GM12878 (cell line): Measurements from ENCODE around the gene CAPN2. TPM values are rescaled to one million over a fixed set of nuclear protein-coding genes. Genes with fewer than 3 reads are reported as not detected.

Experiments used
- ATAC-seq: fragments of 200-7000 bp; cut with Tn5 transposase; 3 replicates; pipeline ENCODE4 v1.9.1; 2020; ENCODE audit warnings: mild to moderate bottlenecking, moderate library complexity
- BruUV-seq: library from RNA; stranded (reverse); fragments of 400-500 nt; replicated peaks from 2 replicates; lab custom pipeline; 2021; lab: Mats Ljungman, UMichigan
- CTCF ChIA-PET: fragments of 300-600 bp; sonication (Branson Sonifier 250); formaldehyde crosslinking; extraction: SDS; loops from one replicate; lab custom pipeline; 2021; ENCODE audit warnings: inconsistent platforms; lab: Yijun Ruan, JAX
- POLR2A ChIA-PET: fragments of 350-600 bp; formaldehyde crosslinking; extraction: SDS; loops from one replicate; lab custom pipeline; 2021; ENCODE audit warnings: inconsistent platforms; lab: Charles Lee
- RAD21 ChIA-PET: fragments of 300-600 bp; sonication (Branson Sonifier 250); formaldehyde crosslinking; loops from one replicate; lab custom pipeline; 2023; ENCODE audit warnings: antibody characterized with exemption; ENCODE audit not compliant: unreplicated experiment; lab: Charles Lee
- SMC1A ChIA-PET: fragments of 300-600 bp; sonication (Branson Sonifier 250); formaldehyde crosslinking; loops from one replicate; lab custom pipeline; 2023; ENCODE audit not compliant: unreplicated experiment, uncharacterized antibody; lab: Charles Lee
- DNase-seq: peaks from one replicate; pipeline ENCODE4 v3.0.0-alpha.2; 2011; ENCODE audit warnings: low read depth, low spot score
- FAIRE-seq: peaks from 3 replicates; lab custom pipeline; 2011; peaks lifted over from hg19 to GRCh38; lab: Jason Lieb, UNC
- H2AFZ ChIP-seq: 2 replicates; pipeline ENCODE4 v1.6.0; 2011; ENCODE audit warnings: low read depth, low read length, control low read depth; ENCODE audit not compliant: control insufficient read depth
- H3K27ac ChIP-seq: 2 replicates; pipeline ENCODE4 v1.5.1; 2011; ENCODE audit warnings: control low read depth; ENCODE audit not compliant: control insufficient read depth, insufficient read depth
- H3K27me3 ChIP-seq, 2 experiments: replicated peaks in 1 of 2; 2 replicates each; pipeline versions ENCODE4 v1.6.0 to v1.6.1; 2011; ENCODE audit warnings: low read length in 1 of 2; ENCODE audit not compliant: control insufficient read depth in 2 of 2, insufficient read depth in 2 of 2
- H3K36me3 ChIP-seq, 2 experiments: 2 replicates each; pipeline ENCODE4 v1.5.1; 2011; ENCODE audit warnings: low read length in 1 of 2; ENCODE audit not compliant: control insufficient read depth in 2 of 2, insufficient read depth in 2 of 2
- H3K4me1 ChIP-seq: 2 replicates; pipeline ENCODE4 v1.6.1; 2011; ENCODE audit warnings: mild to moderate bottlenecking, low read length, moderate library complexity, mixed read lengths; ENCODE audit not compliant: control insufficient read depth, insufficient read depth
- H3K4me2 ChIP-seq: 2 replicates; pipeline ENCODE4 v1.6.0; 2011; ENCODE audit warnings: control low read depth; ENCODE audit not compliant: control insufficient read depth, insufficient read depth
- H3K4me3 ChIP-seq: fragments of 200-600 bp; sonication (generic); 2 replicates; pipeline ENCODE4 v1.5.1; 2016
- H3K79me2 ChIP-seq: 2 replicates; pipeline ENCODE4 v1.6.0; 2011; ENCODE audit warnings: low read length; ENCODE audit not compliant: control insufficient read depth, insufficient read depth
- H3K9ac ChIP-seq: 2 replicates; pipeline ENCODE4 v1.8.0; 2011; ENCODE audit warnings: low read length, control low read depth, mixed read lengths; ENCODE audit not compliant: control insufficient read depth, insufficient read depth
- H3K9me3 ChIP-seq: replicated peaks from 3 replicates; pipeline ENCODE4 v1.5.1; 2011; ENCODE audit warnings: mild to moderate bottlenecking, low read length; ENCODE audit not compliant: control insufficient read depth, insufficient read depth
- H4K20me1 ChIP-seq: 2 replicates; pipeline ENCODE4 v1.6.0; 2011; ENCODE audit not compliant: control insufficient read depth, insufficient read depth
- BCLAF1 ChIP-seq: fragments of 450-650 bp; IDR thresholded peaks from 2 replicates; pipeline ENCODE4 v1.6.1; 2017; ENCODE audit warnings: antibody characterized with exemption, mild to moderate bottlenecking, moderate library complexity
- BMI1 ChIP-seq: fragments of 450-650 bp; IDR thresholded peaks from 2 replicates; pipeline ENCODE4 v1.6.1; 2016; ENCODE audit warnings: mild to moderate bottlenecking, moderate library complexity, borderline replicate concordance
- HDGF ChIP-seq: fragments of 450-650 bp; IDR thresholded peaks from 2 replicates; pipeline ENCODE4 v1.6.1; 2016; ENCODE audit warnings: antibody characterized with exemption
- MYB ChIP-seq: fragments of 150-350 bp; IDR thresholded peaks from 2 replicates; pipeline ENCODE4 v1.6.1; 2014; ENCODE audit warnings: mild to moderate bottlenecking, low read depth, low read length, borderline replicate concordance
- POLR2AphosphoS2 ChIP-seq: IDR thresholded peaks from 2 replicates; pipeline ENCODE4 v1.6.1; 2011; ENCODE audit warnings: low read depth, mild to moderate bottlenecking, low read length, improper control_type of control experiment, moderate library complexity
- SMAD1 ChIP-seq: fragments of 450-650 bp; IDR thresholded peaks from 2 replicates; pipeline ENCODE4 v1.6.1; 2018; ENCODE audit warnings: mild to moderate bottlenecking, low read depth; ENCODE audit not compliant: partially characterized antibody
- TAF1 ChIP-seq: IDR thresholded peaks from 2 replicates; pipeline ENCODE4 v1.6.1; 2011; ENCODE audit warnings: mild to moderate bottlenecking, low read depth, low read length, borderline replicate concordance
- USF2 ChIP-seq: IDR thresholded peaks from 2 replicates; pipeline ENCODE4 v1.6.1; 2011; ENCODE audit warnings: low read depth, low read length, improper control_type of control experiment, borderline replicate concordance
- WRNIP1 ChIP-seq: IDR thresholded peaks from 2 replicates; pipeline ENCODE4 v1.6.1; 2011; ENCODE audit warnings: low read depth, low read length, improper control_type of control experiment, borderline replicate concordance
- ZBTB33 ChIP-seq: fragments of 450-650 bp; IDR thresholded peaks from 2 replicates; pipeline ENCODE4 v1.6.1; 2017; ENCODE audit warnings: mild to moderate bottlenecking
- ZBTB4 ChIP-seq: fragments of 450-650 bp; formaldehyde crosslinking; IDR thresholded peaks from 2 replicates; pipeline ENCODE4 v1.4.0; 2022; ENCODE audit warnings: mild to moderate bottlenecking, moderate library complexity
- WGBS: methylation state at CpG from one replicate; pipeline ENCODE4 v1.1.6; 2016; ENCODE audit warnings: low lambda C conversion rate; ENCODE audit not compliant: insufficient replicate concordance, insufficient coverage; ENCODE audit errors: missing lambda C conversion rate; 5-methylcytosine and 5-hydroxymethylcytosine counted together
- in situ Hi-C: fragments of 300-500 bp; cut with MboI; formaldehyde crosslinking; loops from 9 replicates; pipeline ENCODE4 v1.14.3; 2018; ENCODE audit warnings: mixed read lengths
- intact Hi-C: fragments of 100-400 bp; cut with micrococcal nuclease; formaldehyde crosslinking; loops from one replicate; pipeline ENCODE4 v1.14.2; 2022; ENCODE audit not compliant: unreplicated experiment
- polyA plus RNA-seq, 11 experiments: library from polyadenylated mRNA; depleted of rRNA in 4 of 11; unstranded in 6 of 11; stranded (reverse) in 5 of 11; fragments of >200 nt; fragmentation: Nextera tagmentation in 4 of 11; fragmentation: Illumina TruSeq in 1 of 11; extraction: Ambion mirVana in 4 of 11; extraction: Trizol in 1 of 11; gene quantifications; 1 replicate in 1 of 11; 2 replicates in 10 of 11; pipeline versions ENCODE4 v1.2.1 to v1.2.3, GENCODE V29; 2011 to 2016; ENCODE audit warnings: inconsistent platforms in 2 of 11, missing spikeins in 2 of 11, low read depth in 1 of 11
- total RNA-seq, 4 experiments: library from RNA; depleted of rRNA in 3 of 4; stranded (reverse); fragments of >200 nt in 3 of 4; fragmentation: Illumina TruSeq in 1 of 4; extraction: Trizol in 1 of 4; gene quantifications; 2 replicates each; pipeline versions ENCODE4 v1.2.1 to v1.2.3, GENCODE V29; 2013 to 2021

Gene CAPN2
- total and polyA plus RNA-seq, 10 of the 15 experiments (the other 5 are each of a cell fraction or from before 2014, with no cell fraction given), result 6.0 to 21.4 (median 16.6) TPM

GRCh38 chr1:223700388-223700918 lies 11.9 kb upstream of the CAPN2 start (continued):
- no peak for TF ChIP-seq ZBTB4 (CRISPR knock-in tag)
- no peak for TF ChIP-seq WRNIP1
- no peak for TF ChIP-seq TAF1
- no peak for TF ChIP-seq BMI1

- in situ Hi-C loops (no loop called here), intact Hi-C loops (no loop called here)
- H3K36me3 ChIP-seq, result no peaks in the 10 kb centered on the region
- no peaks in the 10 kb centered on the region for H4K20me1 ChIP-seq
- FAIRE-seq, result no peak
- WGBS, result 28% methylated on average over 8 of the region's 8 CpGs
- H3K4me2 ChIP-seq, result no peak overlapping the region
- BruUV-seq, result no TSS peak
- ATAC-seq, result no peak; the same call in 2 of the 3 replicates
- ChIA-PET SMC1A (interaction anchor here (0.9 to 2.0 kb wide), 3 partner anchors 145 to 406 kb away, joined by 3 to 5 read pairs (median 3); no protein-coding TSS in a partner anchor), POLR2A (interaction anchor here (1.0 kb wide), 1 partner anchor 17 kb away, joined by 3 read pairs; no protein-coding TSS in a partner anchor), RAD21 (interaction anchor here (1.2 kb wide), 1 partner anchor 145 kb away, joined by 4 read pairs; no protein-coding TSS in a partner anchor), CTCF (interaction anchor here (1.9 to 4.1 kb wide), 2 partner anchors 49 to 405 kb away, joined by 7 to 69 read pairs; no protein-coding TSS in a partner anchor)
- H3K4me1 ChIP-seq, result peaks cover 6% of the 10 kb centered on the region
- no peaks in the 10 kb centered on the region for H3K79me2 ChIP-seq
- H3K27ac ChIP-seq, result no peak overlapping the region
- H3K4me3 ChIP-seq, result no peak overlapping the region
- no peaks in the 10 kb centered on the region for H3K27me3 ChIP-seq
- H2AFZ ChIP-seq, result no peak overlapping the region
- no peaks in the 10 kb centered on the region for H3K9me3 ChIP-seq
- DNase-seq, result no peak
- no peak overlapping the region for H3K9ac ChIP-seq
- TF ChIP-seq POLR2AphosphoS2 (no peak), HDGF (no peak), BCLAF1 (no peak), MYB (no peak), USF2 (no peak), SMAD1 (no peak), ZBTB33 (no peak)
Measured at GRCh38 chr1:223700942-223701637, 11.2 kb upstream of the CAPN2 start.
